ENCODE data around the gene LCN6. TPM values are rescaled to one million over a fixed set of nuclear protein-coding genes. Genes with fewer than 3 reads are reported as not detected.

Gene LCN6
- total RNA-seq, 1 donor from 2014 or later = 62.8 TPM

DNA sequence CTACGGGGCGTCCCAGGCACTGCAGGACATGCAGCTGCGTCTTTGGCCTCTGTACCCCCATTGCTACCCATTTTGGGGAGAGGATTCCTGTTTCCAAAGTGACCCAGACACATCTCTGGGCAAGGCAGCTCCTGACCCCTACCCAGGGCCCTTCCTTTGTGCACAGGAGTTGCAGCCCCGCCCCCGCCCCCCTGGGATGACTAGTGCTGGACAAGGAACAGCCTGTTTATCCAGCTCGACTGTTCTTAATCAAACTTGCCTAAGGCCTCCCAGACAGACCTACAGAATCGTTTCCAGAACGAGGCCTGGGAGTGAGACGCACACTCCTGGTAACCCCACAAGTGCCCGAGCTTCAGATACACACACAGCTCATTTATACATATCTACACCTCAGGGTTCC, 22.7 kb downstream of the LCN6 start:
- no peak for DNase-seq (ENCODE audit: low spot score)

DNA sequence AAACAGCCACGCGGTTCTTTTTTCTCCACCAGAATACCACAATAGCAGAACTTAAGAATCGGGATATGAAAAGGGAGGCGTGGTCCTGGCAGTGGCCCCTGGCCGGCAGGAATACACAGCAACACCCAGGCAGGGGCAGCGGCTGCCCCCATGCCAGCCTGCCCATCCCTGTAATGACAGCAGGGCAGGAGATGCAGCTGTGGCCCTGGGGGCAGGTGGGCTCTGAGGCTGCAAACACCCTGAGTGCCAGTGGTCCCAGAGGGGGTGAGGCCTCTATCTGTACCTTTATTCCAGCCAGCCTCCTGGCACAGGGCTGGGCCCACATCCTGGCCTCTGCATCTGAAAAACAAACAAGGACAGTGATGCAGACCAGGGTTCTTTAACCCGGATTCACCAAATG, 23.6 kb downstream of the LCN6 start:
- no peak for DNase-seq (ENCODE audit: low spot score)

DNA sequence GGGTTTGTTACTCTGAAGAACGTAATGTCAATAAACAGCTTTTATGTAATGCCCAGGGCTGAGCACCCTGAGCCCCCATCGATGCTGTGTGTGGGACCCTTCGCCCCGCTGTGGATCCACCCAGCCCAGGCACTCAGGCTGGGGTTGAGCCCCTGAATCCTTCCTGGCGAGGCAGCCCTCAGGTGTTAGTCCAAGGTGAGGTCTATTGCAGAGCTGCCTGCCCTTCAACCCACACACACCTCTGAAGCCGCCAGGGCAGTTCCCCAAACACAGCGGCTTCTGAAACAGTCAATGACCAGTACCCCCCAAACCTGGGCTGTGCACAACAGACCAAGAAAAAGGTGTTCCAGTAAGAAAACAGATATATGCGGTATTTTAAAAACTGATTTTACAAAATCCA, 24.3 kb downstream of the LCN6 start:
- no peak for DNase-seq (ENCODE audit: low spot score)

DNA sequence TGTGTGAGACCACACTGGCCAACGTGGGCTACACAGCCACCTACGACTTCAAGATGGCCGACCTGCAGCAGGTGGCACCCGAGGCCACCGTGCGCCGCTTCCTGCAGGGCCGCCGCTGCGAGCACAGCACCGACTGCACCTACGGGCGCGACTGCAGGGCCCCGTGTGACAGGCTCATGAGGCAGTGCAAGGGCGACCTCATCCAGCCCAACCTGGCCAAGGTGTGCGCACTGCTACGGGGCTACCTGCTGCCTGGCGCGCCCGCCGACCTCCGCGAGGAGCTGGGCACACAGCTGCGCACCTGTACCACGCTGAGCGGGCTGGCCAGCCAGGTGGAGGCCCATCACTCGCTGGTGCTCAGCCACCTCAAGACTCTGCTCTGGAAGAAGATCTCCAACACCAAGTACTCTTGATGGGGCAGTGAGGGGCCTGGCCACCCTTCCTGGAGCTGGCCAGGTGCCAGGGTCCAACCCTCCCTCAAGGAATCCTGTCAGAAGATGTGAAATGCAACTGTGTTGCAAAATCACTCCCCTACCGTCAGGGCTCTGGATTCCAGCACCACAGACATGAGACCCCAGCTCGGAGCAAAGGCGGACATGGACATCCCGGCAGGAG, 24.9 kb downstream of the LCN6 start:
- DNase-seq (ENCODE audit: low spot score) = no peak

DNA sequence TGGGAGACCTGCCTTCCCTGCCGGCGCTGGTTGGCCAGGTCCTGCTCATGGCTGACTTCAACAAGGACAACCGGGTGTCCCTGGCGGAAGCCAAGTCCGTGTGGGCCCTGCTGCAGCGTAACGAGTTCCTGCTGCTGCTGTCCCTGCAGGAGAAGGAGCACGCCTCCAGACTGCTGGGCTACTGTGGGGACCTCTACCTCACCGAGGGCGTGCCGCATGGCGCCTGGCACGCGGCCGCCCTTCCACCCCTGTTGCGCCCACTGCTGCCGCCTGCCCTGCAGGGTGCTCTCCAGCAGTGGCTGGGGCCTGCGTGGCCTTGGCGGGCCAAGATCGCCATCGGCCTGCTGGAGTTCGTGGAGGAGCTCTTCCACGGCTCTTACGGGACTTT, 25.4 kb downstream of the LCN6 start:
- DNase-seq (ENCODE audit: low spot score) = no peak

DNA sequence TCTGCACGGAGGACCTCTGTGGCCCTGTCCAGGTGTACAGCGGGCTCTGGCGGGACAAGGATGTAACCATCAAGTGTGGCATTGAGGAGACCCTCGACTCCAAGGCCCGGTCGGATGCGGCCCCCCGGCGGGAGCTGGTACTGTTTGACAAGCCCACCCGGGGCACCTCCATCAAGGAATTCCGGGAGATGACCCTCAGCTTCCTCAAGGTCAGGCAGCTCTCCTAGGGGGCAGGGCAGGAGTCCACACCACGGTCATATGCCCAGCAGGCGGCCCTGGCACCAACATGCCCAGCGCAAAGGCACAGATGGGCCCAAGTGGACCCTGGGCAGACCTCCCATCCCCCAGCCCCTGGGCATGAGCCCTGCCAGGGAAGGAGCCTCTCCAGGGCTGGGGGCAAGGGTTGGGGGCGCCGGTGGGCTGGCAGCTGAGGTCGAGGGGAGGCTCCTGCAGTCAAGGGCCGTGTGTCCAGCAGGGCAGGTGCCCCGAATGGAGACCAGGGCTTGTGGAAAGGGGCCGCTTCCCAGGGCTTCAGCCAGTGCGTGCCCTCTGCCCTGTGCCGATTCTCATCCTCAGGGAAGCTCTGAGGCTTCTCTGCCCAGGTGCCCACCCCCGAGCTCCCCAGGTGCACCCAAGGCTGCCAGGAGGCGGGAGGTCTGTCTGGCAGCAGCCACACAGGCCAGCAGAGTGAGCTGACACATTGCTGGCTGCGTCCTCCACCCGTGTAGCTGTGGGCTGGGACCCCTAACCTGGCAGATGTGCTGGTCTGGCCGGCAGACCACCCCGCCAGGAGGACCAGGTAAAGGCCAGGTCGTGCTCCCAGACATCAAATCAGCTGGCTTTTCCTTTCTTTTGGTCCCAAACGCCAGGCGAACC, 26.0 kb downstream of the LCN6 start:
- no peak for DNase-seq (ENCODE audit: low spot score)

DNA sequence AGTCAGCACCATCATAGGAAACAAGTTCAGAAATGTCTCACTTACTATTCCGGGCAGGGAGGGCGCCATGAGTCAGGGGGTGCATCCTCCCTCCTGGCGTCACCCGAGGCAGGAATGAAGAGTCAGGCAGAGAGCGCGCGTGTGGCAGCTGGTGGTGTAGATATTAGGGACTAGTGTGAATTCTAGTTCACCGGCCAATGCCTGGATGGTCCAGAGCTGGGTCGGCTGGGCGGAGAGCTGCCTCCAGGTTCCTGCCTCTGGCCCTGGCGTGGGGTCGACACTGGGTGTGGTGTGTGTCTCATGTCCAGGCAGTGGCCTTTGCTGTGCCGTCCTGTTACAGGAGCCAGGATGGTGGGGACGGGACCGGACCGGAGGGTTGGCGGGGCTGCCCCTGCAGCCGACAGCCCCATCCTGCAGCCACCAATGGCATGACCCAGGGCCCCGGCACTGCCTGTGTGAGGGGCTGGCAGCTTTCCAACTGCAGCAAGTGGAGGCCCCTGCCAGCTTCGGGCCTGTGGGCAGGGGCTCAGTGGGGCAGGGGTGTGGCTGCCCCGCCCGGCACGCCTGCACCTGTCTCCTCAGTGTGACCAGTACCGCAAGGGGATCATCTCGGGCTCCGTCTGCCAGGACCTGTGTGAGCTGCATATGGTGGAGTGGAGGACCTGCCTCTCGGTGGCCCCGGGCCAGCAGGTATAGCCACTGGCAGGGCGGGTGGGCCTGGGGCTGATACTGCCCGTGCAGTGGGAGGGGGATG, 26.8 kb downstream of the LCN6 start:
- no peak for DNase-seq (ENCODE audit: low spot score)

DNA sequence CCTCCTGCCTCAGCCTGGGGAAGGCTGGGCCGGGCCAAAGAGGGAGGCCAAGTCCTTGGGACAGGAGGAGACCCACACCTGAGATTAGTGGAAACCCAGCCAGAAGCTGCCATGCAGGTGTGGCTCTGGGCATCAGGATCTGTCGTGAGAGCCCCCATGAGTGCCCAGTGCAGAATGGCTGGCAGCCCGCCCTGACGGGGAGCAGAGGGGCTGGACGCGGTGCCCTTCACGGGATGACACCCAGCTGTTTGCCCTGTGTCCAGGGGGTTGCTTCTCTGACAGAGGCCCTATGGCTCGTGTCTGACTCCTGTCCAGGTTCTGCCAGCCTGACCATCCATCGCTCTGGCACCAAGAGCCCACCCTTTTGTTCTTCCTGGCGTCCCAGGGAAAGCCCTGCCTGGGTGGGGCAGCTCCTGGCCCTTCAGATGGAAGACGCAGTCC, 27.4 kb downstream of the LCN6 start:
- no peak for DNase-seq (ENCODE audit: low spot score)

DNA sequence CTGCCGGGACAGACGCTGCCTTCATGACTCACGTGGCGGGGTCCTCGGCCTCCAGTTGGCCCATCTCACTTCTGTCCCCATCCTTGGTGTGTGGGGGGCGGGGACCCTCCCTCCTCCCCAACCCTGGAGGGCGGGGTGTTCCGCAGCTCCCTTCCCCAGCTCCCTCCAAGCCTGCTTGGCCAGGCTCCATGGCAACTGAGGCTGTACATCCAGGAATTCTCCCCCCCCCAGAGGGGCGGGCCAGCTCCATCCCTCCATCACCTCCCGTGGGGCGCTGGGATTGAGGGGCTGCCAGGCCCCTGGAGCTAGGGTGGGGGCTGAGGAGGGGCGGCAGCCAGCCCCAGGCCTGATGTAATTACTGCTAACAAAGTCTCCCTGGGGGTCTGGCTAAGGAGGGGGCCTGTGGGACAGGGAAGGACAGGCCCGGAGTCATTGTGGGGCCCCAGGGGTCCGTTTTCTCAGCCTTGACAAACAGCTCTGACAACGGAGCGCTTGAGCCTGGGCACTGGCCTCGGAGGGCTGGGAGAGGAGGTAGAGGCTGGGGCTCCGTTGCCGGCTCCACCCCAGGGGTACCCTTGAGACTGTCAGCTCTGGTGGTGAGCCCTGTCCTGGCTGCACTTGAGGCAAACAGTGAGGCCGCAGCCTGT, 28.0 kb downstream of the LCN6 start:
- DNase-seq (ENCODE audit: low spot score) = no peak

DNA sequence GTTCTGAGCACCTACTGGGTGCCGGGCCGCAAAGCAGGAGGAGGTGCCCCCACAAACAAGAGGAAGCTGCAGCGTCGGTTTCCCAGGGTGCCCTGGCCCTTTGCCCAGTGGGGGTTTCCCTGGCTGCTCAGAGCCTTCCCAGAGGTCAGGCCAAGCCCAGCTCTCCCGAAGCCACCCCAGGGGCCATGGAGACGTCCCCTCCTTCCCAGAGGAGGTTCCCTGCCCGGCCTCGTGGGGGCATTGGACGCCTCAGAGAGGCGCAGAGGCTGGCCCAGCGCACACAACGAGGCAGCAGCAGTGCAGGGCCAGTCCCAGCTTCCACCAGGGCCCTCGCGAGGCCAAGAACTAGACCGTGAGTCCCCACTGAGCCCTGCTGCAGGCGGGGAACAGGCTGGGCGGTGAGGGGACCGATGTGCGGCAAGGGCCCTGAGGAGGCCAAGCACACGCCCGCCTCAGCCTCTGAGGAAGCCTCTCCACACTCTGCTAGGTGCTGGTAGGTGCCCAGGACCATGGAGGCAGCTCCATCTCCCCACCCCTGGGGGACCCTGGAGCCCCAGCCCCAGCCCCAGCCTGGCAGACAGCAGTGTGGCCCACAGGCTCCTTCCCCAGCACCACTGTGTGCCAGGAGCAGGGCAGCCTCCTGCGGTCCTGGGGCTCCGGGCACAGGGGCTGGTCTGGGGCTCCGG, 29.0 kb downstream of the LCN6 start:
- DNase-seq (ENCODE audit: low spot score) = no peak

DNA sequence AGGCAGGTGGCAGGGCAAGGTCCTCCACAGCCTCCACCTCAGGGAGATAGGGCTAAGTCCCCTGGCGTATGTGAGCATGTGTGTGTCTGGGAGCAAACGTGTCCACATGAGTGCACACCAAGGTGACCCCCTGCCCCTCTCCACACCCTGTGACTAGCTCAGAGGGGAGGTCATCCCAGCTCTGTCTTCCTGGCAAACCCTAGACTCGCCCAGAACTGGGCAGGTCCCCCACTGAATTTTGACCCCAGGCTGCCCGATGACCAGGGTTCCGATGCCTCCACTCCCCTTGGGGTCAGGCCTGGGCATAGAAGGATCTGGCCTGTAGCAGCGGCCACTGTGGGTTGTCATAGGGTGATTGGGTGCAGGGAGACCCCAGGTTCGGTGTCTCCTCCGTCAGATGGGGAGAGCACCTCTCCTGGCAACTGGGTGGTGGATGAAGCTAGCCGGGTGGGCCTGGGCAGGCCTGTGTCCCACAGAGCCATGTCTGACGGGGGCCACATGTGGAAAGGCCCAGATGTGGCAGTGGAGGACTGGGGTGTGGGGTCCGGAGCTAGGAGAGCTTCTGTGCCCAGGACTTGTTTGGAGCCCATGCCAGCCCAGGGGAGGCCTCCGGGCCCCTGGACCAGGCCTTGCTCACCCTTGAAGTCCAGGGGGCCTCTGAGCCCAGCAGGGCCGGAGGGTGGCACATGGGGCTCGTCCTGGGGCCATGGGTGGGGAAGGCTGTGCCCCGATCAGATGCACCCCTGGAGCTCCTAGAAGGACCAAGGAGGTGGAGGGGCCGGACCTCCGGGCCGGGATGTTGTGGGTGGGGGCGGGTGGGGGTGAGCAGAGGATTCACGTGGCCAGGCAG, 29.8 kb downstream of the LCN6 start:
- DNase-seq (ENCODE audit: low spot score) = no peak

DNA sequence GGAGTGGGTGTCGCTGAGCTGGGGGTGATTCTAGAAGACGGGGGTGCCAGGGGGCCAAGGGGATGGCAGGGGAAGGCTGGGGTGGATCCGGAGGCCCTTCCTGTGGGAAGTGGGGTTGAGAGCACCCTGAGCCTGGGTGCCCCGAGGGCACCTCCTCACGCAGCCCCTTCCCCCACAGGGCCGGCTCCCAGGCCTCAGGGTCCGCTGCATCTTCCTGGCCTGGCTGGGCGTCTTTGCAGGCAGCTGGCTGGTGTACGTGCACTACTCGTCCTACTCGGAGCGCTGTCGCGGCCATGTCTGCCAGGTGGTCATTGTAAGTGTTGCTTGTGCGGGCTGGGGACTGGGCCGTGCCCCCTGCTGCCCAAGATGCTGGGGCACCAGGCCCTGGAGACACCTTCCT, 30.9 kb downstream of the LCN6 start:
- no peak for DNase-seq (ENCODE audit: low spot score)

DNA sequence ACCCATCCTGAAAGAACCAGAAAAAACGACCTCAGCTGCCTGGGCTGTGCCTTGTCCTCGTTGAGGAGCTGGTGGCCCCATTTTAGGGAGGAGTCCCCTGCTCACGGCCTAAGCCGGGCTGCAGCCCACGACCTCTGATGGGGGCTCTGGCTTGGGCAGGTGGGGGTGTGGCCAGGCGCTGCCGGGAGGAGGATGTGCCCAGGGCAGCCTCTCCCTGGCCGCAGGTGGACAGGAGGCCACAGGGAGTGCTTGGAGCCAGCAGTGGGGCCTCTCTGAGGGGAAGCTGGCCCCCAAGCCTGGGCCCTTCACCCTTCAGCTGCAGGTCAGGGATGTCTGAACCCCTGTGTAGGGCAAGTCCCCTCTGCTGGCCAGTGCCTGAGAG, 33.4 kb downstream of the LCN6 start:
- peak; percentile 42 for DNase-seq (ENCODE audit: low spot score)

DNA sequence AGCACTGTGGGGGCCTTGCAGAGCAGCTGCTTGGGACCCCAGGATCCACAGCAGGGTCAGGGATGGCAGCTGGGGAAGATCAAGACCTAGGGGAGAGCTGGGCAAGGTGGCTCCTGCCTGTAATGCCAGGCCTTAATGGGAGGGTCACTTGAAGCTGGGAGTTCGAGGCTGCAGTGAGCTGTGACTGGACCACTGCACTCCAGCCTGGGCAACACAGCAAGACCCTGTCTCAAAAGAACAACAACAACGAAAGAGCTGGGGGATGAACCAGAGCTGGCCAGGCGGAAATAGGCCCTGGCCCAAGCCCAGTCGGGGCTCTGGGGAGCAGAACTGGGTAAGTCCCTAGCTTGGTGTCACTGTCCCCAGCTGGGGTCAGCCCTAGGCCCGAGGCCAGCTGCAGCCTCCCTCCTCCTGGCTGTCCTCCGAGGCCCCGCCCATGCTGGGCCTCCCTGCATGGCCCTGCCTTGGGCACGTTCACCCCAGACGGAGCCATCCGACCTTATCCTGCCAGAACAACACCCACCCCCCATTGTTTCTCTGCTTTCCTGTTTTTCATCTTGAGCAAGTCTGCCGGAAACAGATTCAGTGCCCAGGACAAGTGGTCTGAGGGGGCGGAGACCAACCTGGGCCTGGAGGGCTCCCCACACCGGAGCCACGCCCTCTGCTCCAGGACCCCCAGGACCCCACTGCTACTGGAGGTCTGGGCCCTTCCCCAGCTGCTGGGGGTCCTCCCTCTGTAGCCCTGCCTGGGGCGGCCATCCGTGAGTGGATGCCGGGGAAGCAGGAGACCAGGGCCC, 34.0 kb downstream of the LCN6 start:
- no peak for DNase-seq (ENCODE audit: low spot score)

DNA sequence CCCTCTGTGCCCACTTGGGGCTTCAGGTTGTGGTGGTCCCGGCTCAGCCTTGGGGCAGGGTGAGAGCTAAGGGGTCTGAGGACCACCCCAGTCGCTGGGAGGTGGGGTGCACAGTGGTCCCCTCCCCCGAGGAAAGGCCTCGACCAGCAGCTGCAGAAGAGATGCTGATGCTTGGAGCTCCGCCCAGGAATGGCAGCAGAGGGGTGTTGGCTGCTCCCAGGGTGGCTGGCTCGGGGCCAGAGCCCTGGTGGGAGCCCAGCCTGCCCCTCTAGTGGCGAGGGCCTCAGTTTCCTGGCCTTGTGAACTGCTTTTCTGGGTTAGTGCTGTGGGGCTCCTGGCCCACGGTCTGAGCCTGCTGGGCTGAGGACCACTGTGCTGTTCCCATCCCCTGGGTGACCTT, 34.8 kb downstream of the LCN6 start:
- DNase-seq (ENCODE audit: low spot score) = no peak

DNA sequence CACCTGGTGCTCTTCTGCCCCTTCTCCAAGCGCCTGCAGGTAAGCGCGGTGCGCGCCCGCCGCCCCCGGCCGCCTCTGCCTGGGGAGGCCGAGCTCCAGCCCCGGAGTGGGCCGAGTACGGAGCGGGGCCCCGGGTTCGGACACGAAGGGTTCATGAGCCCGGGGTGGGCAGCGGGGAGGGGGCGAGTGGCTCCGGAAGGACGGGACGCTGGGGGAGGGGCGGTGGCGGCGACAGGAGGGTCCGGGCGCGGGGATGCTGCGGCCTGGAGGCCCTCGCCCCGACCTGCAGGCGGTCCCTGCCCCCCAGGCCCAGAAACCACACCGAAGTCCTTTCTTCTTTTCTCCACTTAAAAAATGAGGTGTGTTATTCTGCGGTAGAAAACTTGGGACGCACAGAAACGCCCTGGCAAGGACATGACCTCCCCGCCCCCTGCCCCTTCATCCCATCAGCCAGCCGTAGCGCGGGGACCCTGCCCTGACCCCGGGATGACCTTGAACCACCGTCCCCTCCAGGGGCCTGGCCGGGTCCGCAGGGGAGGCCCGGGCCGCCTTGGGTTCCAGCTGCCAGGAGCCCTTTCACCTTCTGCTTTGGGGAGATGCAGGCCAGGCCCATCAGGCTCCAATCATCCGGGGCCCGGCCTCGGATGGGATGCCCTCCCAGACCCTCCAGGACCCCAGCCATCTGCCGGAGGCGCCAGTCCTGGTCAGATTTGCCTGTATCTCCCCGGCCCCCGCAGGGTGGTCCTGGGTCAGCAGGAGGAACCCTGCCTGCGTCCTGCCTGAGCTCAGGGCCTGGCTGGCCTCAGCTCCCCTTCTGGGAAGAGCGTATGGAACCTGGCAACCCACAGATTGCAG, 35.4 kb downstream of the LCN6 start:
- DNase-seq (ENCODE audit: low spot score) = peak; percentile 43

DNA sequence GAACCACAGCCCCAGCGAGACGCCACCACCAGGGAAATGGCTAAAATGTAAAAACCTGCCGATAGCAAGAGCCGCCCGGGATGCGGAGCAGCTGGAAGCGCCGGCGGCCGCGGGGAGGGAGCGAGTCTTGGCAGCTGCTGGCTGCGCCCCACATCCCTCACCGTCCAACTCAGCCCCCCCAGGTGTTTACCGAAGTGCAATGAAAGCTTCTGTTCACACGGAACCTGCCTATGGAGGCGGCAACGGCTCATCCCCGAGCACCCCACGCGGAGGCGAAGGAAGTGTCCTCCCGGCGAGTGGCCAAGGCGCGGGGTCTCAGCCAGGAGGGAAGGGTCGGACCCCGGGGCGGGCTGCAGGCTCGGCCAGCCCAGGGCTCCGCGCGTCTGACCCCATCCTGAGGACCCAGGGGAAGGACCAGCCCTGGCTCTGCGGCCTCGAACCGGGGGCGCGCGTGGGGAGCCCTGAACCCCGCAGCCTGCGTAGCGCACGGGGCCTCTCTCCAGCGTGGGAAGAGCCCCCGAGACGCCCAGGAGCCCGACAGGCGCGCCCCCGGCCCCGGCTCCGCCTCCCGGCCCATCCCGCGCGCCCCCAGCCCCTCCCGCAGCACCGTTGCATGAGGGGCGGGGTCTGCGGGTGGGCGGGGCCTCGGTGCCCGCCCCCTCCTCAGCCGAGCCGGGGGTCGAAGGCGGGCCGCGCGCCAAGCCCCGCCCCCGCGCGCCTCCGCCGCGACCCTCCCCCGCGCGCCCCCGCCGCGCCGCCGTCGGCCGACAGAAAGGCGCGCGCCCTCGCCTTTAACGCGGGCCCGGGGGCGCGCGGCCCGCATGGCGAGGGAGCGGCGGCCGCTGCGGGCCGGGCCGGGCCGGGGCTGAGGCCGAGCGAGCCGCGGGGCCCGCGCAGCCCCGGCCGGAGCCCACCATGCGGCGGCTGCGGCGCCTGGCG, 36.3 kb downstream of the LCN6 start, which contains the start of gene DIPK1B:
Gene DIPK1B, plus strand, starts transcription at position 822 of the 939 bp plus-strand sequence. Its CDS starts 94 bp downstream, at position 916.
- DNase-seq (ENCODE audit: low spot score) = peak; percentile 46

Data from ureter (tissue), 1 donor.